ENCODE results near the gene AGA. TPM values are rescaled to one million over a fixed set of nuclear protein-coding genes. Genes with fewer than 3 reads are reported as not detected.
A peak's percentile ranks its signal among the peaks of the same experiment; 100 is the strongest.

AGA gene
- total and polyA plus RNA-seq, 2 of the 8 experiments (the other 6 are each of a cell fraction or from before 2014, with no cell fraction given) = 8.5 to 11.6 TPM

GRCh38 chr4:177444911-177445736 lies 2.9 kb upstream of the AGA start (continued):
- no peak for TF ChIP-seq RXRA (IDR thresholded peaks at IDR 0.05; ENCODE audit: insufficient read depth, low read depth, low read length)
- no peak for TF ChIP-seq ZNF274 (IDR thresholded peaks at IDR 0.05; ENCODE audit: borderline replicate concordance, extremely low read depth, low read length)
- TF ChIP-seq TAF1 (IDR thresholded peaks at IDR 0.05; ENCODE audit: low read depth, low read length) = peak; percentile 58
- TF ChIP-seq SP4 (IDR thresholded peaks at IDR 0.05; ENCODE audit: low read length) = no peak
- TF ChIP-seq RFX5 (IDR thresholded peaks at IDR 0.05; ENCODE audit: borderline replicate concordance, low read depth, low read length) = no peak
- TF ChIP-seq HDAC2 (IDR thresholded peaks at IDR 0.05; ENCODE audit: borderline replicate concordance in 1 of 2, low read depth in 2 of 2, low read length in 2 of 2) = no peak
- no peak for TF ChIP-seq TEAD4 (IDR thresholded peaks at IDR 0.05; ENCODE audit: low read depth, low read length)
- TF ChIP-seq CBX5 (IDR thresholded peaks at IDR 0.05; ENCODE audit: low read depth, low read length) = no peak
- no peak for TF ChIP-seq SP1 (IDR thresholded peaks at IDR 0.05; ENCODE audit: low read depth, low read length)
